ENCODE measurements around the gene SLC1A5.

Gene SLC1A5

DNA sequence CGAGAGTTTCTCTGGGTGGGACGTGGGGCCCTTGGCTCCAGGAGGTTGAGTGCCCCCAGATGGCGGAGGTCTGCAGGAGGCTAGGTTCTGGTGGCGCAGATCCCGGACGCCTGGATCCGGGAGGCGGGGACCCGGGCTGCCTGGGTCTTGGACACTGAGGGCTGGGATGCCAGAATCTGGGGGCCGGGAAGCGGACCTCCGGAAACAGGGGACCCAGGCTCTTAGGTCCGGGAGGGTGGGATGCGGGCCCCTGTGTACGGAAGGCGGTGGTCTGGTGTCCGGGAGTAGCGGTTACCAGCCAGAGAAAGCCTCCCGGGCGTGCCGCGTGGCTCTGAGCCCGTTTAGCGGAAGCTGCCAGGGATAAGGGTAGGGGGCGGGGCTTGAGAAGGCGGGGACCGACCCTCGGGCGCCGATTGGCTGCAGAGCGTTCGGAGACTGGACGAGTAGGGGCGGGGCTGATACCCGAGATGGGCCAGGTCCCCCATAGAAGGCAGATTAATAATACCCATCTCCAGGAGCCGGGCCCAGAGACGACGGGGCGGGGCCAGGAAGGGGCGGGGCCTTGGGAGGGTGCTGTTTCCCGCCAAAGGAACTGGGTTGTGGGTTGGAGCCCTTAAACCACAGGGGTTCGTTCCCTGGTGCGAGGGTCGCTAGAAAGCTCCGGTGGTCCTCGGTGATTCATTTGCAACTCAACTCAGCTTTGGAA lies at the start of gene SLC1A5:
TSS of gene SLC1A5 (minus strand) at position 333 of the 706 bp plus-strand sequence. CDS start 629 bp downstream, outside the sequence.
- TF ChIP-seq, protein P1, sequence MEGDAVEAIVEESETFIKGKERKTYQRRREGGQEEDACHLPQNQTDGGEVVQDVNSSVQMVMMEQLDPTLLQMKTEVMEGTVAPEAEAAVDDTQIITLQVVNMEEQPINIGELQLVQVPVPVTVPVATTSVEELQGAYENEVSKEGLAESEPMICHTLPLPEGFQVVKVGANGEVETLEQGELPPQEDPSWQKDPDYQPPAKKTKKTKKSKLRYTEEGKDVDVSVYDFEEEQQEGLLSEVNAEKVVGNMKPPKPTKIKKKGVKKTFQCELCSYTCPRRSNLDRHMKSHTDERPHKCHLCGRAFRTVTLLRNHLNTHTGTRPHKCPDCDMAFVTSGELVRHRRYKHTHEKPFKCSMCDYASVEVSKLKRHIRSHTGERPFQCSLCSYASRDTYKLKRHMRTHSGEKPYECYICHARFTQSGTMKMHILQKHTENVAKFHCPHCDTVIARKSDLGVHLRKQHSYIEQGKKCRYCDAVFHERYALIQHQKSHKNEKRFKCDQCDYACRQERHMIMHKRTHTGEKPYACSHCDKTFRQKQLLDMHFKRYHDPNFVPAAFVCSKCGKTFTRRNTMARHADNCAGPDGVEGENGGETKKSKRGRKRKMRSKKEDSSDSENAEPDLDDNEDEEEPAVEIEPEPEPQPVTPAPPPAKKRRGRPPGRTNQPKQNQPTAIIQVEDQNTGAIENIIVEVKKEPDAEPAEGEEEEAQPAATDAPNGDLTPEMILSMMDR (IDR thresholded peaks at IDR 0.05; ENCODE audit: control insufficient read depth, extremely low read depth, insufficient read depth), result no peak
- peak; percentile 64 for DNase-seq (ENCODE audit: low read depth)
- peak within 1 kb of the TSS; percentile 73 for H3K4me3 ChIP-seq (ENCODE audit: low read depth, low read length)

DNA sequence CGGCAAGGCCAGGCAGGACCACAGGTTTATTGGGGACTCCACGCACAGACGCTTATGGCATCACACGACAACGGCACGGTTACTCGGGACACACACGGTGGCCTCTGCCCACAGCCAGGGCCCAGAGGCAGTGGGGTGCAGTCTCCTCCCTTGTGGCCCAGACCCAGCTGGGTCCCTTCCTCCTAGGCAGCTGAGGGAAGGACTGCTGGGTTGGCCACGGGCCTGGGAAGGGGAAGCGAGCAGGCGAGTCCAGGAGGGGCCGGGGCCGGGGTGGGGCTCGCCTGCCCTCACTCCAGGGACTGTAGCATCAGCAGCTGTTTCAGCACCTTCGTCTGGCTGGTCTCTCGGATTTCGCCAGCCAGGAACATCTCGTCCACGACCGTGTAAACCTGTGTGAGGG lies 49.8 kb upstream of the SLC1A5 start:
- TF ChIP-seq, protein P1 (IDR thresholded peaks at IDR 0.05; ENCODE audit: control insufficient read depth, extremely low read depth, insufficient read depth), result no peak
- DNase-seq (ENCODE audit: low read depth), result no peak
- H3K4me3 ChIP-seq (ENCODE audit: low read depth, low read length), result no peak overlapping the region

DNA sequence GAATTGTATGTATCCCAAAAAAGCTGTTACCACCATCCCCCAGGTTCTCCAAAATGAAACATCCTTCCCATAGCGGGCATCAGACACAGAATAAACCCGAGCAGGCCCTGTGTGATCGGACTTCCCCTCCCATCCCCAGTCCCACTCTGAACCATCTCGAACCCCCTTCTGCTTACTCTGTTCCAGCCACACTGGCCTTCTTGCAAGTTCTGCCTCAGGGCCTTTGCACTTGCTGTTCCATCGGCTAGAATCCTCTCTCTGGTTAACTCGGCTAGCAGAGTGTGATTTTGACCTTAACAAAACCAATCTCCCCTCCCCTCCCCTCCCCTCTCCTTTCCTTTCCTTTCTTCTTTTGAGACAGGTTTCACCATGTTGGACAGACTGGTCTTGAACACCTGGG lies 46.6 kb upstream of the SLC1A5 start:
- TF ChIP-seq, protein P1 (IDR thresholded peaks at IDR 0.05; ENCODE audit: control insufficient read depth, extremely low read depth, insufficient read depth), result no peak
- DNase-seq (ENCODE audit: low read depth), result no peak
- H3K4me3 ChIP-seq (ENCODE audit: low read depth, low read length), result no peak overlapping the region

DNA sequence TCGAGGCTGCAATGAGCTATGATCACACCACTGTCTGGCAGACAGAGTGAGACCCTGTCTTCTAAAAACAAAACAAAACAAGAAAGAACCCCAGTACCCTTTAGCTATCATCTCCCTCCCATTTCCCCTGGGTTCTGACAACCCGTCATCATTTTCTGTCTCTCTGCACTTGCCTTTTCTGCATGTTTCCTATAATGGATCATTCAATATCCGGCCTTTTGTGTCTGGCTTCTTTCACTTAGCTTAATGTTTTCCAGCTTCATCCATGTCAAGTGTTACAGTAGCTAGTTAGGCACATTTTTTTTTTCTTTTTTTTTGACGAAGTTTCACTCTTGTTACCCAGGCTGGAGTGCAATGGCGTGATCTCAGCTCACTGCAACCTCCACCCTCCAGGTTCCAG lies 45.7 kb upstream of the SLC1A5 start:
- no peak for DNase-seq (ENCODE audit: low read depth)
- TF ChIP-seq, protein P1 (IDR thresholded peaks at IDR 0.05; ENCODE audit: control insufficient read depth, extremely low read depth, insufficient read depth), result no peak
- H3K4me3 ChIP-seq (ENCODE audit: low read depth, low read length), result no peak overlapping the region

DNA sequence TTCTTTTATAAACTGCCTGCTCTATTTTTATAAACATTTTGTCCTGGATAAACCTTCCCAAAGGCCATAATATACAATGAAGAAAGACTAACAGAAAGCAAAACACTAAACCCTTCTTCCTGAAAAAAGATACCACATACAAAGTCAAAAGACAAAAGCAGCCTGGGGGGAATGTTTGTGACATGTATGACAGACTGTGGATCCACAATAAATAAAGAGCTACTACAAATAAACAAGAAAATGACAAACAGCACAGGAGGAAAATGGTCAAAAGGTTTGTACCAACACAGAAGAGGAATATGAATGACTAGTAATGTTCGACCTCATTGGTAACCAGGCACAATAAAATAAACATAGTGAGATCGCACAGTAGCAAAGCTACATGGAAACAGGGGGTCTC lies 42.5 kb upstream of the SLC1A5 start:
- no peak for DNase-seq (ENCODE audit: low read depth)
- TF ChIP-seq, protein P1 (IDR thresholded peaks at IDR 0.05; ENCODE audit: control insufficient read depth, extremely low read depth, insufficient read depth), result no peak
- H3K4me3 ChIP-seq (ENCODE audit: low read depth, low read length), result no peak overlapping the region

DNA sequence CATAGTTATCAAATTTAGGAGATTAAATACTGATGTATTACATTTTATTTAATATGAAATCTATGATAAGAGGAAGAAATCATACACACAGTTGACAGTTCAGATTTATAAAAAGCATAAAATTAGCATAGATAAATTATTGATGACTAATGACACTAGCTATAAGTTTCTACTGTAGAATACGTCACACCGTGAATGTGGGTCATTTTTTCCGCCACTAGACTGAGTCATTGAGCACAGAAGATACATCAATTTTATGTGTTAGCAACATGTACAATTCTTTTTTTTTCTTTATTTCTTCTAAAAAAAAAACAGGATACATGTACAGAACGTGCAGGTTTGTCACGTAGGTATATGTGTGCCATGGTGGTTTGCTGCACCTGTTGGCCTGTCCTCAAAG lies 40.1 kb upstream of the SLC1A5 start:
- TF ChIP-seq, protein P1 (IDR thresholded peaks at IDR 0.05; ENCODE audit: control insufficient read depth, extremely low read depth, insufficient read depth), result no peak
- H3K4me3 ChIP-seq (ENCODE audit: low read depth, low read length), result no peak overlapping the region
- no peak for DNase-seq (ENCODE audit: low read depth)

DNA sequence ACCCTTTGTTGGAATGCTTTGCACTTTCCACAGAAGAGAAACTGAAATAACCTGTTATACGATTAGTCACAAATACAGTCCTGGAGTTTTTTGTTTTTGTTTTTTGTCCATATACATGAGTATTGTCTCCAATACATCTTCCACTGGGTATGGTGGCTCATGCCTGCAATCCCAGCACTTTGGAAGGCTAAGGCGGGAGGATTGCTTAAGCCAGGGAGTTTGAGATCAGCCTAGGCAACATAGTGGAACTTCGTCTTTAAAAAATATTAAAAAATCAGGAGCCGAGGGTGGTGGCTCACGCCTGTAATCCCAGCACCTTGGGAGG lies 37.3 kb upstream of the SLC1A5 start:
- TF ChIP-seq, protein P1 (IDR thresholded peaks at IDR 0.05; ENCODE audit: control insufficient read depth, extremely low read depth, insufficient read depth), result no peak
- H3K4me3 ChIP-seq (ENCODE audit: low read depth, low read length), result no peak overlapping the region
- DNase-seq (ENCODE audit: low read depth), result no peak

Data from LNCaP clone FGC (cell line).